PC-3 (cell line): ENCODE data around the gene ADAMTSL3. TPM values are rescaled to one million over a fixed set of nuclear protein-coding genes. Genes with fewer than 3 reads are reported as not detected.

Source experiments
- ATAC-seq: fragments of 200-7000 bp; cut with Tn5 transposase; 2 replicates; pipeline ENCODE4 v1.9.1; 2020; ENCODE audit warnings: mild to moderate bottlenecking, moderate library complexity
- BruUV-seq: library from RNA; stranded (reverse); fragments of 400-500 nt; replicated peaks from 2 replicates; lab custom pipeline; 2021; lab: Mats Ljungman, UMichigan
- CTCF ChIA-PET: fragments of 300-600 bp; sonication (Branson Sonifier 250); formaldehyde crosslinking; loops from one replicate; lab custom pipeline; 2022; ENCODE audit warnings: antibody characterized with exemption; lab: Charles Lee
- POLR2A ChIA-PET: fragments of 300-600 bp; sonication (Branson Sonifier 250); formaldehyde crosslinking; loops from one replicate; lab custom pipeline; 2022; ENCODE audit warnings: antibody characterized with exemption; ENCODE audit not compliant: unreplicated experiment; lab: Charles Lee
- DNase-seq: peaks from one replicate; pipeline ENCODE4 v3.0.0-alpha.2; 2015
- H2AFZ ChIP-seq: fragments of 300-600 bp; sonication (generic); 2 replicates; pipeline ENCODE4 v1.6.0; 2016; ENCODE audit warnings: antibody characterized with exemption, low read length
- H3F3A ChIP-seq: fragments of 300-600 bp; sonication (generic); one replicate; pipeline ENCODE4 v1.6.0; 2017; ENCODE audit warnings: antibody characterized with exemption, low read length, control low read depth, mild to moderate bottlenecking; ENCODE audit not compliant: unreplicated experiment
- H3K27ac ChIP-seq: fragments of 300-600 bp; sonication (generic); 2 replicates; pipeline ENCODE4 v1.5.1; 2016; ENCODE audit warnings: mild to moderate bottlenecking, low read length
- H3K27me3 ChIP-seq: fragments of 300-600 bp; sonication (generic); 2 replicates; pipeline ENCODE4 v1.6.1; 2016; ENCODE audit warnings: low read length, mixed read lengths
- H3K36me3 ChIP-seq: fragments of 300-600 bp; sonication (generic); 2 replicates; pipeline ENCODE4 v1.6.1; 2016; ENCODE audit warnings: low read depth, mixed run types, low read length, mixed read lengths
- H3K4me1 ChIP-seq: fragments of 300-600 bp; sonication (generic); 2 replicates; pipeline ENCODE4 v1.5.1; 2016; ENCODE audit warnings: low read length; ENCODE audit not compliant: insufficient read depth
- H3K4me2 ChIP-seq: fragments of 300-600 bp; sonication (generic); 2 replicates; pipeline ENCODE4 v1.6.0; 2016; ENCODE audit warnings: low read length
- H3K4me3 ChIP-seq: fragments of 300-600 bp; sonication (generic); 2 replicates; pipeline ENCODE4 v1.5.1; 2016; ENCODE audit warnings: mild to moderate bottlenecking, low read length, mixed read lengths
- H3K79me2 ChIP-seq: fragments of 300-600 bp; sonication (generic); 2 replicates; pipeline ENCODE4 v1.6.1; 2017; ENCODE audit warnings: low read length, mixed read lengths
- H3K9ac ChIP-seq: fragments of 300-600 bp; sonication (generic); 2 replicates; pipeline ENCODE4 v1.6.0; 2016; ENCODE audit warnings: mild to moderate bottlenecking, low read length
- H3K9me2 ChIP-seq: fragments of 300-600 bp; sonication (generic); replicated peaks from 2 replicates; pipeline ENCODE4 v1.6.1; 2016; ENCODE audit warnings: mixed run types, low read length, mixed read lengths
- H3K9me3 ChIP-seq: fragments of 300-600 bp; sonication (generic); 2 replicates; pipeline ENCODE4 v1.6.1; 2016; ENCODE audit warnings: low read length, mixed read lengths
- H4K20me1 ChIP-seq: fragments of 300-600 bp; sonication (generic); 2 replicates; pipeline ENCODE4 v1.6.1; 2016; ENCODE audit warnings: low read length, mixed read lengths
- EZH2 ChIP-seq: fragments of 300-600 bp; sonication (generic); IDR thresholded peaks from one replicate; pipeline ENCODE4 v1.6.1; 2017; ENCODE audit warnings: antibody characterized with exemption, mild to moderate bottlenecking, low read length; ENCODE audit not compliant: unreplicated experiment
- EZH2phosphoT487 ChIP-seq: fragments of 300-600 bp; sonication (generic); IDR thresholded peaks from 2 replicates; pipeline ENCODE4 v1.6.1; 2018; ENCODE audit warnings: mild to moderate bottlenecking, antibody characterized with exemption, low read length, borderline replicate concordance
- intact Hi-C: fragments of 100-400 bp; cut with micrococcal nuclease; formaldehyde crosslinking; loops from 2 replicates; pipeline ENCODE4 v1.9.0; 2023
- total RNA-seq: library from RNA; depleted of rRNA; stranded (reverse); fragments of >200 nt; gene quantifications from 2 replicates; pipeline ENCODE4 v1.2.3, GENCODE V29; 2014
- TF ChIP-seq, protein P1 (sequence below): fragments of 300-600 bp; sonication (generic); conservative IDR thresholded peaks from 2 replicates; pipeline ENCODE4 v1.5.1; 2017; ENCODE audit warnings: antibody characterized with exemption, low read depth, mild to moderate bottlenecking, low read length

Gene ADAMTSL3
- total RNA-seq, 1 experiment from 2014 or later = 7.9 TPM

DNA sequence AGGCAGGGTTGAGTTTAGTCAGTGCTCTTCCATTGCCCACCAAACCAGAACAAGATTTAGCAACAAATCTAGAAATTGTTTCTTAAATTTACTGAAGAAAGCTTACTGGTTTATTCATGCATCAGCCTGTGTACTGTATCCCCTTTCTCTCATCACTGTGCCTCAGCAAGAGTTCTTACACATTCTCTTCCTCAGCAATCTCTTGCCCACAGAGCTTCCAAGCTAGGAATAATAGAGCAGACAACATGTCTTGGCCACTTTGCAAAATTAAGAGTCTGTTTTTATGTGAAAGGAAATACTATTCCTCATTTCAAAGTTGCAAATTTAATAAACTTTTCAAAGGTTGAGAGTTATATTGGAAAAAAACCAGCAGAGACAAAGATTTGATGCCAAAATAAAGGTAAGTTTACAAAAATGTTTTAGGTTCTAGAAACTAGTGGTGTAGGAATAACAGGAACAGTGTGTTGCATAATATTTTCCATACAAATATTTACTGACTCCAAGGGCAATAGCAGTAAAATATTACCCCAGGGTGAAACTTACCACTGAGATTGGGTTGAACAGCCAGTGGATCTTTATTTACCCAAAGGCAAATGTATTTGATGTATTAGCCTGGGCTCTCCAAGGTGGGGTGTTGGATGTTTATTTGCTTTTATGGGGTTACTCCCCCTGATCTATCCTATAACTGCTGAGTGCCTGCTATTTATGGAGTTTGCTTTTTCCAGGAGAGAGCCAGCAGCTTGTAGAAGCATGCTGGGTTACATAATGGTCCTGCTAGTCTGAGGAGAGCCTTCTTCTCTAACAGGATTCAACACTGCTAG is 276.7 kb downstream of the ADAMTSL3 start:
- Histone ChIP-seq H3K27me3 (no peaks in the 10 kb centered on the region), H3F3A (no peaks in the 10 kb centered on the region), H3K79me2 (no peaks in the 10 kb centered on the region), H3K4me2 (0 out of 2 replicates have a peak overlapping the region, but pooled peaks have one; percentile 8), H3K36me3 (no peaks in the 10 kb centered on the region), H3K9me3 (no peaks in the 10 kb centered on the region), H3K4me1 (peaks cover 15% of the 10 kb centered on the region; the same call in 1 of the 2 replicates), H3K9me2 (no peaks in the 10 kb centered on the region), H3K27ac (peak overlapping the region; percentile 27), H3K9ac (no peak overlapping the region), H4K20me1 (no peaks in the 10 kb centered on the region), H3K4me3 (no peak overlapping the region), H2AFZ (no peak overlapping the region)
- intact Hi-C loops = loop anchor here (10.0 kb wide), 1 partner anchor 104 kb away; no protein-coding TSS in a partner anchor
- TF ChIP-seq, protein P1, sequence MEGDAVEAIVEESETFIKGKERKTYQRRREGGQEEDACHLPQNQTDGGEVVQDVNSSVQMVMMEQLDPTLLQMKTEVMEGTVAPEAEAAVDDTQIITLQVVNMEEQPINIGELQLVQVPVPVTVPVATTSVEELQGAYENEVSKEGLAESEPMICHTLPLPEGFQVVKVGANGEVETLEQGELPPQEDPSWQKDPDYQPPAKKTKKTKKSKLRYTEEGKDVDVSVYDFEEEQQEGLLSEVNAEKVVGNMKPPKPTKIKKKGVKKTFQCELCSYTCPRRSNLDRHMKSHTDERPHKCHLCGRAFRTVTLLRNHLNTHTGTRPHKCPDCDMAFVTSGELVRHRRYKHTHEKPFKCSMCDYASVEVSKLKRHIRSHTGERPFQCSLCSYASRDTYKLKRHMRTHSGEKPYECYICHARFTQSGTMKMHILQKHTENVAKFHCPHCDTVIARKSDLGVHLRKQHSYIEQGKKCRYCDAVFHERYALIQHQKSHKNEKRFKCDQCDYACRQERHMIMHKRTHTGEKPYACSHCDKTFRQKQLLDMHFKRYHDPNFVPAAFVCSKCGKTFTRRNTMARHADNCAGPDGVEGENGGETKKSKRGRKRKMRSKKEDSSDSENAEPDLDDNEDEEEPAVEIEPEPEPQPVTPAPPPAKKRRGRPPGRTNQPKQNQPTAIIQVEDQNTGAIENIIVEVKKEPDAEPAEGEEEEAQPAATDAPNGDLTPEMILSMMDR = no peak
- TF ChIP-seq EZH2phosphoT487 = no peak
- TF ChIP-seq EZH2 = no peak
- ATAC-seq = peak; percentile 82
- DNase-seq = peak; percentile 64
- BruUV-seq = no TSS peak
- ChIA-PET POLR2A (no interaction called here), CTCF (no interaction called here)

DNA sequence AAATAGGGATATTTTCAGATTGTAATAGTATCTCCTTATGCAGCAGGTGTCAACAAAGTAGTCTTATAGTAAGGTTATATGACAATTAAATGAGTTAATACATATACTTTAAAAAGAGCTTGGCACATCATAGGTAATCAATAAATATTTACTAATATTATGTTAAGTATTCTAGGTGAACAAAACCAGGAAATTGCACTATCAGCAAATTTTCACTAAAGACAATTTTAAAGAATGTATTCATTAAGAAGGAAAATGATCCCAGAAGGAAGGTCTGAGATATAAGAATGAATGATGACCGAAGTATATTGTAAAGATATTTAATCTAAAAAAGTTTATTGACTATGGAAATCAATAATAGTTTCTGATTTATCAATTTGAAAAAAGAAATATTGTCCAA is 281.9 kb downstream of the ADAMTSL3 start:
- ATAC-seq (no peak), DNase-seq (no peak)
- Histone ChIP-seq H3K79me2 (no peaks in the 10 kb centered on the region), H3K9ac (no peak overlapping the region), H3K27me3 (no peaks in the 10 kb centered on the region), H3F3A (no peaks in the 10 kb centered on the region), H4K20me1 (no peaks in the 10 kb centered on the region), H3K4me3 (no peak overlapping the region), H2AFZ (no peak overlapping the region), H3K9me3 (no peaks in the 10 kb centered on the region), H3K4me1 (peaks cover 8% of the 10 kb centered on the region; the same call in 1 of the 2 replicates), H3K4me2 (no peak overlapping the region), H3K27ac (no peak overlapping the region), H3K9me2 (no peaks in the 10 kb centered on the region), H3K36me3 (no peaks in the 10 kb centered on the region)
- intact Hi-C loops = loop anchor here (10.0 kb wide), 1 partner anchor 99 kb away; no protein-coding TSS in a partner anchor
- no TSS peak for BruUV-seq
- ChIA-PET CTCF (no interaction called here), POLR2A (no interaction called here)
- TF ChIP-seq EZH2phosphoT487 = no peak
- no peak for TF ChIP-seq EZH2
- TF ChIP-seq, protein P1 = no peak

DNA sequence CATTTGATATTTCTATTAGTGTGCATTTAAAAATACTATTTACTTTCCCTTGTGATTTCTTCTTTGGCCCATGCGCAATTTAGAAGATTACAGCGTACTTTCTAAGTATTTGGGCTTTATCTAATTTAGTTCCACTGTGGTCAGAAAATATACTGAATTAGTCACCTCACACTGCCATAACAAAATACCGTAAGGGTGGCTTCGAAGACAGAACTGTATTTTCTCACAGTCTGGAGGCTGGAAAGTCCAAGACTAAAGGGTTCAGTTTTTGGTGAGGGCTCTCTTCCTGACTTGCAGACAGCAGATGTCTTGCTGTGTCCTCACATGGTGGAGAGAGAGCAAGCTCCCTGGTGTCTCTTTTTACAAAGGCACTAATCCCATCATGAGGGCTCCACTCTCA is 286.2 kb downstream of the ADAMTSL3 start:
- TF ChIP-seq EZH2 = no peak
- TF ChIP-seq EZH2phosphoT487 = no peak
- TF ChIP-seq, protein P1 = no peak
- CTCF ChIA-PET = no interaction called here
- BruUV-seq = no TSS peak

More for the DNA sequence above, 286.2 kb downstream of the ADAMTSL3 start:
- Histone ChIP-seq H3K27me3 (no peaks in the 10 kb centered on the region), H3K79me2 (no peaks in the 10 kb centered on the region), H2AFZ (no peak overlapping the region), H3K9ac (no peak overlapping the region), H3K27ac (no peak overlapping the region), H3K9me3 (no peaks in the 10 kb centered on the region), H4K20me1 (no peaks in the 10 kb centered on the region), H3K36me3 (no peaks in the 10 kb centered on the region), H3K4me3 (no peak overlapping the region), H3K9me2 (no peaks in the 10 kb centered on the region), H3F3A (no peaks in the 10 kb centered on the region), H3K4me2 (no peak overlapping the region), H3K4me1 (0 out of 2 replicates have a peak, but pooled peaks cover 3% of the 10 kb centered on the region)
- POLR2A ChIA-PET = no interaction called here
- DNase-seq (no peak), ATAC-seq (no peak)
- intact Hi-C loops = no loop called here
